Naive thymus-derived CD4-positive, alpha-beta T cell (primary cell): Measurements from ENCODE around the gene B4GALT3. TPM values are rescaled to one million over a fixed set of nuclear protein-coding genes. Genes with fewer than 3 reads are reported as not detected.
A peak's percentile ranks its signal among the peaks of the same experiment; 100 is the strongest.

Source experiments
- ATAC-seq: fragments of 150-1000 bp; cut with Tn5 transposase; 2 replicates; pipeline ENCODE4 v1.10.0; 2021; ENCODE audit warnings: mild to moderate bottlenecking, moderate library complexity
- CTCF ChIA-PET: fragments of 350-600 bp; sonication (Branson Sonifier 250); formaldehyde crosslinking; loops from one replicate; lab custom pipeline; 2021; ENCODE audit warnings: antibody characterized with exemption; lab: Charles Lee
- POLR2A ChIA-PET: fragments of 350-600 bp; sonication (Branson Sonifier 250); formaldehyde crosslinking; loops from one replicate; lab custom pipeline; 2021; ENCODE audit warnings: antibody characterized with exemption, inconsistent platforms; lab: Charles Lee
- DNase-seq, 9 donors: peaks; one replicate each; pipeline versions ENCODE4 v3.0.0 to v3.0.0-alpha.2; 2020 to 2022; ENCODE audit warnings: mixed read lengths in 1 of 9
- H3K27ac ChIP-seq: one replicate; pipeline ENCODE4 v1.7.0; 2013; ENCODE audit warnings: mild to moderate bottlenecking, low read depth, low read length, moderate library complexity
- H3K27me3 ChIP-seq, 2 donors: one replicate each; pipeline ENCODE4 v1.7.0; 2013; ENCODE audit warnings: low read length in 2 of 2, mild to moderate bottlenecking in 2 of 2, moderate library complexity in 2 of 2; ENCODE audit not compliant: control insufficient read depth in 2 of 2, insufficient read depth in 2 of 2
- H3K36me3 ChIP-seq, 3 experiments: 1 replicate in 2 of 3; 2 replicates in 1 of 3; pipeline ENCODE4 v1.7.0; 2013; ENCODE audit warnings: low read length in 3 of 3, mild to moderate bottlenecking in 3 of 3, moderate library complexity in 1 of 3; ENCODE audit not compliant: insufficient read depth in 3 of 3, control insufficient read depth in 2 of 3
- H3K4me1 ChIP-seq, 2 donors: one replicate each; pipeline ENCODE4 v1.7.0; 2013; ENCODE audit warnings: low read length in 2 of 2, mild to moderate bottlenecking in 2 of 2, moderate library complexity in 1 of 2; ENCODE audit not compliant: control insufficient read depth in 2 of 2, insufficient read depth in 2 of 2
- H3K4me3 ChIP-seq: 2 replicates; pipeline ENCODE4 v1.7.0; 2013; ENCODE audit warnings: mild to moderate bottlenecking, low read length
- H3K9me3 ChIP-seq, 3 experiments: 1 replicate in 2 of 3; 2 replicates in 1 of 3; pipeline ENCODE4 v1.7.0; 2013; ENCODE audit warnings: low read length in 3 of 3; ENCODE audit not compliant: control insufficient read depth in 2 of 3
- H3K27ac Mint-ChIP-seq, 9 donors: one replicate each; pipeline ENCODE4 v1.8.0; 2020 to 2022; ENCODE audit warnings: mixed read lengths in 9 of 9, mild to moderate bottlenecking in 8 of 9, moderate library complexity in 5 of 9, inconsistent platforms in 2 of 9
- H3K27me3 Mint-ChIP-seq, 5 donors: one replicate each; pipeline ENCODE4 v1.8.0; 2021 to 2022; ENCODE audit warnings: mixed read lengths in 5 of 5, mild to moderate bottlenecking in 1 of 5
- H3K36me3 Mint-ChIP-seq, 5 donors: one replicate each; pipeline ENCODE4 v1.8.0; 2020 to 2022; ENCODE audit warnings: mixed read lengths in 5 of 5, mild to moderate bottlenecking in 3 of 5, inconsistent platforms in 1 of 5
- H3K4me1 Mint-ChIP-seq, 7 donors: one replicate each; pipeline ENCODE4 v1.8.0; 2020 to 2022; ENCODE audit warnings: mixed read lengths in 7 of 7, mild to moderate bottlenecking in 3 of 7, inconsistent platforms in 1 of 7
- H3K4me3 Mint-ChIP-seq, 10 donors: one replicate each; pipeline ENCODE4 v1.8.0; 2020 to 2022; ENCODE audit warnings: mild to moderate bottlenecking in 10 of 10, mixed read lengths in 10 of 10, moderate library complexity in 6 of 10, inconsistent platforms in 2 of 10
- H3K9me3 Mint-ChIP-seq, 11 donors: one replicate each; pipeline ENCODE4 v1.8.0; 2020 to 2022; ENCODE audit warnings: mixed read lengths in 11 of 11, mild to moderate bottlenecking in 4 of 11, inconsistent platforms in 1 of 11, moderate library complexity in 1 of 11
- intact Hi-C, 2 donors: fragments of 100-400 bp; cut with micrococcal nuclease; formaldehyde crosslinking; loops; one replicate each; pipeline ENCODE4 v1.15.1; 2023
- polyA plus RNA-seq, 2 donors: library from polyadenylated mRNA; unstranded; fragments of 300-500 nt; fragmentation: Illumina TruSeq; gene quantifications; one replicate each; pipeline ENCODE4 v1.2.3, GENCODE V29; 2021
- total RNA-seq, 6 experiments: library from RNA in 5 of 6; stranded (reverse) in 5 of 6; gene quantifications; 1 replicate in 5 of 6; 2 replicates in 1 of 6; pipeline ENCODE4 v1.2.3 and lab custom pipeline; 2021 to 2026

Gene B4GALT3
- total and polyA plus RNA-seq, 7 experiments from 2014 or later: 36.2 to 83.7 (median 52.5) TPM

DNA sequence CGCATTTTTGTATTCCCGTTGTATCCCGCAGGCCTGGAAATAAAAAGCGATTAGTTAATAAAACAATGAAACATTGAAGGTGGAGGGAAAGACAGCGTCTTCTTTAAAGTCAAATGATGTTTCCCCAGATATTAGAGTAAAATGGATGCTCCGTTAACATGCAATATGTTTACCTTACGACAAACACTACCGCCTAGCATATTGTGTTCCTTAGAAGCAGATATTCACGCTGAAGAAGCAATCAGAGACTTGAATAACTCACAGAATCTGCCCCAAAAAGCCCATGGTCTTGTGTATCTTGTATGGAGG, 583 bp upstream of the B4GALT3 start:
- no peak for DNase-seq
- H3K4me1 Mint-ChIP-seq: peaks cover 56 to 87% (median 75%) of the 10 kb centered on the region in 7 donors
- peak overlapping the region; percentile 94 to 100 (median 98) for H3K4me3 Mint-ChIP-seq
- peaks cover 41 to 45% of the 10 kb centered on the region in 2 donors for H3K4me1 ChIP-seq
- ChIA-PET POLR2A (interaction anchor here (0.6 to 3.7 kb wide), 7 partner anchors 8 to 204 kb away, joined by 4 to 49 read pairs (median 25); partner anchors contain the start of genes NDUFS2, PPOX and UFC1), CTCF (interaction anchor here (0.7 to 3.4 kb wide), 3 partner anchors 12 to 197 kb away, joined by 3 to 28 read pairs (median 3); partner anchors contain the start of genes NDUFS2 and PPOX)
- no peaks in the 10 kb centered on the region for H3K9me3 Mint-ChIP-seq
- peak overlapping the region; percentile 93 for H3K27ac ChIP-seq
- H3K27me3 ChIP-seq: no peaks in the 10 kb centered on the region
- peak overlapping the region; percentile 93 for H3K4me3 ChIP-seq
- peak overlapping the region; percentile 94 to 100 (median 97) for H3K27ac Mint-ChIP-seq
- H3K36me3 Mint-ChIP-seq: peaks cover 4 to 23% (median 16%) of the 10 kb centered on the region in 5 donors
- ATAC-seq: no peak
- H3K36me3 ChIP-seq: peaks cover 0 to 34% (median 6%) of the 10 kb centered on the region in 3 experiments
- no peaks in the 10 kb centered on the region for H3K27me3 Mint-ChIP-seq
- intact Hi-C loops: loop anchor here (1.0 to 2.0 kb wide), 7 partner anchors 7 to 47 kb away; partner anchors contain the start of genes PPOX (in 2 of the 2), NDUFS2 (in 1 of the 2), UFC1 (in 1 of the 2) and USP21 (in 1 of the 2)
- H3K9me3 ChIP-seq: no peaks in the 10 kb centered on the region

DNA sequence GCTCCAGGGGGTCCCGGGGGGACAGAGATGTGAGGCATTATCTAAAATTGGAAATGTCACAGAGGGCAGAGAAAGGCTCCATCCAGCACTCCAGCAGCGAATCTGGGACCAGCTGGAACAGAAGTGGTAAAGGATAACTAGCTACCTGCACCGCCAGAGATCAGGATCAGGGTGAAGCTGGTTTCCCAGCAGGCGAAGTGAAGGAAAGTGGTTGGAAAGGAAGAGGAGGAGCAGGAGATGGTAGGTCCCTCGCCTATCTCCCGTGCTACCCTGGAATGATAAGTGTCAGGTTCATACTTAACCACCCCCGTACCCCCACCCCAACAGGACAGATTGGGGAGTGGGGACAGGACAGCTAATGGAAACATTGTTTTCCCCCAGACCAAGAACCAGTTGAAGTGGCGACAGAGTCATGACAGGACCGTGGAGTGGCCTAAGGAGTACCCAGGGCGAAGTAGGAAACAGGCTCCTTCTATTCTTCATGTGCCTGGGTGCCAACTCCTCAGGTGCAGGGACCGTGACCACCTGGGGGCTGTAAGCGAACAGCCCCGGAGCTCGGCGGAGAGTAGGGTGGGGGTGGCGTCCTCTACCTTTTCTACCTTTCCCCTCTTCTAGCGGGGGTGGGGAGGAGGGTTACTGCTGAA, 717 bp downstream of the B4GALT3 start:
- H3K9me3 ChIP-seq: no peaks in the 10 kb centered on the region
- H3K4me1 Mint-ChIP-seq: peaks cover 48 to 83% (median 68%) of the 10 kb centered on the region in 7 donors
- H3K4me3 Mint-ChIP-seq: peak overlapping the region; percentile 94 to 100 (median 98)
- ChIA-PET POLR2A (interaction anchor here (0.6 to 3.7 kb wide), 19 partner anchors 9 to 590 kb away, joined by 3 to 49 read pairs (median 4); partner anchors contain the start of genes DEDD, NDUFS2, PPOX and TOMM40L), CTCF (interaction anchor here (0.6 to 3.4 kb wide), 7 partner anchors 9 to 205 kb away, joined by 3 to 28 read pairs (median 3); partner anchors contain the start of genes PPOX and TOMM40L)
- no peaks in the 10 kb centered on the region for H3K27me3 ChIP-seq
- ATAC-seq: no peak
- H3K27ac Mint-ChIP-seq: peak overlapping the region; percentile 94 to 100 (median 97)
- H3K9me3 Mint-ChIP-seq: no peaks in the 10 kb centered on the region
- H3K27ac ChIP-seq: peak overlapping the region; percentile 93
- H3K4me1 ChIP-seq: peaks cover 29 to 32% of the 10 kb centered on the region in 2 donors
- peak overlapping the region; percentile 93 for H3K4me3 ChIP-seq
- peaks cover 0 to 47% (median 13%) of the 10 kb centered on the region in 3 experiments for H3K36me3 ChIP-seq
- DNase-seq: no peak
- H3K36me3 Mint-ChIP-seq: peaks cover 9 to 34% (median 20%) of the 10 kb centered on the region in 5 donors
- H3K27me3 Mint-ChIP-seq: no peaks in the 10 kb centered on the region
- intact Hi-C loops: loop anchor here (1.0 to 2.0 kb wide), 7 partner anchors 9 to 49 kb away; partner anchors contain the start of genes PPOX (in 2 of the 2), NDUFS2 (in 1 of the 2), UFC1 (in 1 of the 2) and USP21 (in 1 of the 2)

DNA sequence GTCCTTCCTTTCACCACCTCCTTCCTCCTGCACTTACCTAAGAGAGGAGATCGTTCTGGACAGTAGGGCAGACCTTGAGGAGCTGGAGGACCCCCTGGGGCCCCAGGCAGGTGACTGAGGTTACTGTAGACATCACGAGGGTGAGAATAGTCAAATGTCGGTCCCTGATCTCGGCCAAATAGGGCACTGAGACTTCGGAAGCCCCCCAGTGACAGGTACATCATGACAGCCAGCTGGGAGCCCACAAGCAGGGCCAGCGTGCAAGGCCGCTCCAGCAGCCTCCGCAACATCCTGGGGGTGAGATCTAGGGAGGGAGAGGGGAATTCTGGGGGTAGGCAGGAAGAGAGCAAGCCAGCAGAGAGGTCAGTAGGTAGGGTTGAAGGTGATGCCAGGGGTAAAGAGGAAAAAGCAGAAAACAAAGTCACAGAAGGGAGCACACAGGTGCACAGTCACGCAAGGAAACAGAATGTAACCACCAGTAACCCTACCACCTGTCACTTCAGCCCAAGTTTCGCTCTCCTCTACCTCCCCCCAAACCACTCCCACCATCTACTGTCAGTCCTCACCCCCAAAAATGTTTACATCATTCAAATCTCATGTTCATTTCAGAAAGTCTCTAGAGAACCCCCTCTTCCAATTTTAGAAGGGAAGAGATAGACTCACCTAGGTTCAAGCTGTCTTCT, 1.4 kb downstream of the B4GALT3 start:
- Mint-ChIP-seq H3K27ac (peak overlapping the region; percentile 94 to 100 (median 97)), H3K27me3 (no peaks in the 10 kb centered on the region), H3K4me3 (peak overlapping the region; percentile 94 to 100 (median 98)), H3K4me1 (peaks cover 45 to 78% (median 64%) of the 10 kb centered on the region in 7 donors), H3K9me3 (no peaks in the 10 kb centered on the region), H3K36me3 (peaks cover 12 to 40% (median 20%) of the 10 kb centered on the region in 5 donors)
- DNase-seq: no peak
- Histone ChIP-seq H3K27me3 (no peaks in the 10 kb centered on the region), H3K4me3 (peak overlapping the region; percentile 93), H3K36me3 (peaks cover 0 to 54% (median 20%) of the 10 kb centered on the region in 3 experiments), H3K9me3 (no peaks in the 10 kb centered on the region), H3K27ac (peak overlapping the region; percentile 93), H3K4me1 (peaks cover 23 to 27% of the 10 kb centered on the region in 2 donors)
- POLR2A ChIA-PET: interaction anchor here (0.6 to 3.7 kb wide), 12 partner anchors 9 to 589 kb away, joined by 3 to 49 read pairs (median 7); partner anchors contain the start of genes DEDD, NDUFS2, PPOX and TOMM40L
- no peak for ATAC-seq
- intact Hi-C loops: loop anchor here in 1 of 2 donors (2.0 kb wide), 2 partner anchors 17 kb away; partner anchors contain the start of gene USP21
- CTCF ChIA-PET: interaction anchor here (0.6 to 3.4 kb wide), 7 partner anchors 10 to 213 kb away, joined by 3 to 28 read pairs (median 3); partner anchors contain the start of genes PPOX and TOMM40L

DNA sequence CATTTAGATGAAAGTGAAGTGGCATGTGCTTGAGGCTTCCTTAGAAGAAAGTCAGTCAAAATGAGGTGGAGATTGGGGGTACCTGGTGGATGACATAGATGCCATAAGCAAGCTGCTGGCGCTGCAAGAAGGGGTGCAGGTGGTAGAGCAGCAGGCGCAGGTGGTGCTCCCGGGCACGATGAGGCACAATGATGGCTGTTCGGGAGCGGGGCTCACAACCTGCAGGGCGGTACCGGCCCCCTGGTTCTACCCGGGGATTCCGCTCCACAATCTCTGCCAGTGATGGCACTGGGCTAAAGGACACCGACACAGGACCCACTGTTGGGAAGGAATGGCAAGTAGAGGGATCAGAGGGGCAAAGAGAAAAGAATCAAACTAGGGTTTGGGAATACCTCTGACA, 2.4 kb downstream of the B4GALT3 start:
- H3K27ac Mint-ChIP-seq: peak overlapping the region in 7 of 9 donors; percentile 7 to 98 (median 95)
- Histone ChIP-seq H3K4me1 (peaks cover 19 to 21% of the 10 kb centered on the region in 2 donors), H3K9me3 (no peaks in the 10 kb centered on the region), H3K36me3 (peaks cover 0 to 61% (median 23%) of the 10 kb centered on the region in 3 experiments), H3K27ac (no peak overlapping the region), H3K4me3 (no peak overlapping the region), H3K27me3 (no peaks in the 10 kb centered on the region)
- POLR2A ChIA-PET: interaction anchor here (0.5 to 3.7 kb wide), 5 partner anchors 8 to 117 kb away, joined by 3 to 49 read pairs (median 28); partner anchors contain the start of genes NDUFS2, PPOX and UFC1
- CTCF ChIA-PET: interaction anchor here (2.9 to 3.4 kb wide), 2 partner anchors 9 to 17 kb away, joined by 14 to 28 read pairs; partner anchors contain the start of gene PPOX
- peaks cover 37 to 69% (median 54%) of the 10 kb centered on the region in 7 donors for H3K4me1 Mint-ChIP-seq
- peak overlapping the region; percentile 18 to 100 (median 96) for H3K4me3 Mint-ChIP-seq
- no peaks in the 10 kb centered on the region for H3K27me3 Mint-ChIP-seq
- no peaks in the 10 kb centered on the region for H3K9me3 Mint-ChIP-seq
- ATAC-seq (no peak), DNase-seq (no peak)
- H3K36me3 Mint-ChIP-seq: peaks cover 13 to 44% (median 20%) of the 10 kb centered on the region in 5 donors
- intact Hi-C loops: no loop called here

DNA sequence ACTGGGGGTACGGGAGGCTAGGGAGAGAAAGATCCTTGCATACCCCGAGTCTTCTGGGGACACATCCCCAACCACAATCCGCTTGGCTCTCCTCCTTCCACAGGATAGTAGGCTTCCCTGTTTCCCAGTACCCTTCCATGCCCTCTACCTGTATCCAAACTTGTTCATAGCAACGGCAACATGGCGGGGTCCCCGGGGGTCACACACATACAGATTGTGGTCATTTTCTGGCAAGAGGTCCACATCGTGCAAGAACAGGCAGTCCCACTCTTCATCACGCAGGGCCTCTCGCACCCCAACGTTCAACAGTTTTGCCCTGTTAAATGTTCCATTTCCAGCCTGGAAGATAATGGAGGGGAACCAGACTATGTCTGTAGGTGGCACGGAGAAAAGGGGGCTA, 3.6 kb downstream of the B4GALT3 start:
- Mint-ChIP-seq H3K27me3 (no peaks in the 10 kb centered on the region), H3K4me3 (peak overlapping the region in 2 of 10 donors; percentile 20 to 48), H3K4me1 (peaks cover 36 to 70% (median 55%) of the 10 kb centered on the region in 7 donors), H3K36me3 (peaks cover 13 to 44% (median 20%) of the 10 kb centered on the region in 5 donors), H3K9me3 (no peaks in the 10 kb centered on the region), H3K27ac (peak overlapping the region in 1 of 9 donors; percentile 41)
- ChIA-PET POLR2A (no interaction called here), CTCF (no interaction called here)
- no peak for ATAC-seq
- Histone ChIP-seq H3K36me3 (peaks cover 0 to 72% (median 31%) of the 10 kb centered on the region in 3 experiments), H3K4me1 (peaks cover 19 to 21% of the 10 kb centered on the region in 2 donors), H3K9me3 (no peaks in the 10 kb centered on the region), H3K27ac (no peak overlapping the region), H3K4me3 (no peak overlapping the region), H3K27me3 (no peaks in the 10 kb centered on the region)
- intact Hi-C loops: no loop called here
- DNase-seq: no peak
